ENCODE data around the gene LIG3. TPM values are rescaled to one million over a fixed set of nuclear protein-coding genes. Genes with fewer than 3 reads are reported as not detected.

LIG3 gene
- total RNA-seq, 3 donors from 2014 or later = 13.8 to 159 (median 54.0) TPM

- intact Hi-C loops (cut with DNase I; ENCODE audit: low total_unique reads) = no loop called here
- Histone ChIP-seq H3K36me3 (no peaks in the 10 kb centered on the region), H3K9me3 (no peaks in the 10 kb centered on the region), H3K4me3 (no peak overlapping the region), H3K27me3 (no peaks in the 10 kb centered on the region), H3K4me1 (no peaks in the 10 kb centered on the region), H3K27ac (no peak overlapping the region)
- no peak for DNase-seq (ENCODE audit: low spot score in 2 of 2)
- no peak for TF ChIP-seq POLR2A (IDR thresholded peaks at IDR 0.05)
Measured at GRCh38 chr17:35057332-35057915, 77.1 kb downstream of the LIG3 start.

Other genes starting within 250 kb of the LIG3 start
- 1 to 10 TPM; 4.4 to 4.8 (median 4.6) TPM for gene CCT6B, start 19.1 kb upstream of the LIG3 start, total RNA-seq
- 10 to 100 TPM; 11.4 to 17.6 (median 15.1) TPM for gene ZNF830, start 19.0 kb upstream of the LIG3 start, total RNA-seq
- gene RFFL, start 83.2 kb downstream of the LIG3 start, total RNA-seq = 10 to 100 TPM; 13.8 to 27.5 (median 19.4) TPM
- 10 to 100 TPM in 2 of 3 donors, 1 to 10 TPM in 1; 7.9 to 12.6 (median 10.5) TPM for gene RAD51D, start 139.3 kb downstream of the LIG3 start, total RNA-seq
- gene FNDC8, start 141.1 kb downstream of the LIG3 start, total RNA-seq = not detected
- 10 to 100 TPM; 15.2 to 32.1 (median 18.2) TPM for gene NLE1, start 161.8 kb downstream of the LIG3 start, total RNA-seq
- gene UNC45B, start 167.3 kb downstream of the LIG3 start, total RNA-seq = not detected
- gene SLC35G3, start 213.9 kb downstream of the LIG3 start, total RNA-seq = not detected